ENCODE data around the gene OSBPL10. TPM values are rescaled to one million over a fixed set of nuclear protein-coding genes. Genes with fewer than 3 reads are reported as not detected.

The OSBPL10 gene
- total and polyA plus RNA-seq, 2 of the 4 experiments (the other 2 are of a cell fraction): 9.5 to 10.1 TPM

DNA sequence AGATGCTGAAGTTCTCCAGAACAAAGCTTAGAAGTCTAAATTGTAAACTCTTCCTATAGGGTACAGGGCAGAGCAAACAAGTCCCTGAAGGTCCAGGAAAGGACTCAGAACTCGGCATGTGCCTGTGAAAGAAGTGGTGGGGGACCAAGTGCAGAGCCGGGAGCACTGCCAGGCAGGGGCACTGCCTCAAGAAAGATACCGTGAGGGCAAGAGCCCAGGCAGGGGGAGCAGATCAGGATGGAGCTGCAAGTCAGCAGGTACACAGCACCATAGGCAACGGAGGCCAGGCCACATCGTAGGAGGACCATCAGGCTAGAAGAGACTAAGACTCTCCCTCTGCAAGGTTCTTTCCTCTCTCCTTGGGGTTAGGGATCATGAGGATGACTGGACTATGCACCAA lies 191.6 kb downstream of the OSBPL10 start:
- Histone ChIP-seq H4K5ac (ENCODE audit: low read depth, low read length) (no peak overlapping the region), H3K4ac (ENCODE audit: low read depth, low read length) (no peak overlapping the region), H3K36me3 (ENCODE audit: control insufficient read depth, insufficient read depth, low read length) (no peaks in the 10 kb centered on the region), H3K14ac (replicated peaks; ENCODE audit: low read depth, low read length) (no peak overlapping the region), H4K91ac (ENCODE audit: insufficient read depth, low read depth, low read length) (no peak overlapping the region), H3K4me2 (ENCODE audit: low read depth, low read length) (no peak overlapping the region), H2AK9ac (replicated peaks; ENCODE audit: low read depth, low read length, poor library complexity) (no peak overlapping the region), H2AK5ac (ENCODE audit: low read depth, low read length) (no peak overlapping the region), H3K4me3 (ENCODE audit: insufficient read depth, low read depth, low read length) (no peak overlapping the region), H3K9me1 (ENCODE audit: insufficient read depth, low read length) (no peaks in the 10 kb centered on the region), H2BK15ac (ENCODE audit: low read depth, low read length) (no peak overlapping the region), H3K18ac (ENCODE audit: low read depth, low read length) (no peak overlapping the region), H2BK5ac (ENCODE audit: low read depth, low read length, poor library complexity, severe bottlenecking) (no peak overlapping the region), H2BK20ac (ENCODE audit: low read depth, low read length) (no peak overlapping the region), H3K4me1 (ENCODE audit: control insufficient read depth, insufficient read depth, low read length) (no peaks in the 10 kb centered on the region), H3K9me3 (ENCODE audit: control insufficient read depth, insufficient read depth, low read length) (no peaks in the 10 kb centered on the region), H4K20me1 (ENCODE audit: insufficient read depth, low read length) (no peaks in the 10 kb centered on the region), H2BK120ac (ENCODE audit: low read depth, low read length) (no peak overlapping the region), H3K9ac (ENCODE audit: low read depth, low read length) (no peak overlapping the region), H3K56ac (ENCODE audit: extremely low read depth, insufficient read depth, low read length) (no peak overlapping the region), H3K27ac (ENCODE audit: insufficient read depth, low read length) (no peak overlapping the region), H2AFZ (replicated peaks; ENCODE audit: low read length, poor library complexity) (no peak overlapping the region), H3K23ac (ENCODE audit: low read depth, low read length) (no peak overlapping the region), H4K8ac (ENCODE audit: low read depth in 2 of 2, low read length in 2 of 2) (no peak overlapping the region), H3K27me3 (ENCODE audit: control insufficient read depth, insufficient read depth, low read length) (no peaks in the 10 kb centered on the region), H3K79me1 (ENCODE audit: low read depth in 1 of 2, low read length in 2 of 2) (no peaks in the 10 kb centered on the region)
- in situ Hi-C loops (cut with MboI; ENCODE audit: low sequenced_read_pairs) (no loop called here), dilution Hi-C loops (cut with HindIII; ENCODE audit: low sequenced_read_pairs, unreplicated experiment) (no loop called here), intact Hi-C loops (cut with micrococcal nuclease) (no loop called here)
- BruUV-seq (replicated peaks): no TSS peak
- ChIA-PET CTCF (interaction anchor here (0.6 kb wide), 1 partner anchor 342 kb away, joined by 3 read pairs; no protein-coding TSS in a partner anchor), POLR2A (ENCODE audit: unreplicated experiment) (no interaction called here)
- DNase-seq: no peak
- ATAC-seq (ENCODE audit: low read depth): no peak
- WGBS, 2 experiments (ENCODE audit: extremely low coverage in 2 of 2, insufficient read length in 1 of 2): 100% methylated on average over 1 of the region's 5 CpGs; no CpG with 5 or more reads in 1 of the 2 experiments
- TF ChIP-seq FOS (IDR thresholded peaks at IDR 0.05; ENCODE audit: low read depth, low read length) (no peak), MXI1 (IDR thresholded peaks at IDR 0.05; ENCODE audit: borderline replicate concordance, low read depth, low read length) (no peak), BHLHE40 (IDR thresholded peaks at IDR 0.05; ENCODE audit: low read depth, low read length) (no peak), MAFK (IDR thresholded peaks at IDR 0.05; ENCODE audit: low read depth, low read length) (no peak), RCOR1 (IDR thresholded peaks at IDR 0.05; ENCODE audit: insufficient replicate concordance, low read length) (no peak)
- TF ChIP-seq, protein P1, sequence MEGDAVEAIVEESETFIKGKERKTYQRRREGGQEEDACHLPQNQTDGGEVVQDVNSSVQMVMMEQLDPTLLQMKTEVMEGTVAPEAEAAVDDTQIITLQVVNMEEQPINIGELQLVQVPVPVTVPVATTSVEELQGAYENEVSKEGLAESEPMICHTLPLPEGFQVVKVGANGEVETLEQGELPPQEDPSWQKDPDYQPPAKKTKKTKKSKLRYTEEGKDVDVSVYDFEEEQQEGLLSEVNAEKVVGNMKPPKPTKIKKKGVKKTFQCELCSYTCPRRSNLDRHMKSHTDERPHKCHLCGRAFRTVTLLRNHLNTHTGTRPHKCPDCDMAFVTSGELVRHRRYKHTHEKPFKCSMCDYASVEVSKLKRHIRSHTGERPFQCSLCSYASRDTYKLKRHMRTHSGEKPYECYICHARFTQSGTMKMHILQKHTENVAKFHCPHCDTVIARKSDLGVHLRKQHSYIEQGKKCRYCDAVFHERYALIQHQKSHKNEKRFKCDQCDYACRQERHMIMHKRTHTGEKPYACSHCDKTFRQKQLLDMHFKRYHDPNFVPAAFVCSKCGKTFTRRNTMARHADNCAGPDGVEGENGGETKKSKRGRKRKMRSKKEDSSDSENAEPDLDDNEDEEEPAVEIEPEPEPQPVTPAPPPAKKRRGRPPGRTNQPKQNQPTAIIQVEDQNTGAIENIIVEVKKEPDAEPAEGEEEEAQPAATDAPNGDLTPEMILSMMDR (conservative IDR thresholded peaks at IDR 0.05; ENCODE audit: low read depth, low read length): no peak
